ENCODE measurements around the gene RRAS2.

DNA sequence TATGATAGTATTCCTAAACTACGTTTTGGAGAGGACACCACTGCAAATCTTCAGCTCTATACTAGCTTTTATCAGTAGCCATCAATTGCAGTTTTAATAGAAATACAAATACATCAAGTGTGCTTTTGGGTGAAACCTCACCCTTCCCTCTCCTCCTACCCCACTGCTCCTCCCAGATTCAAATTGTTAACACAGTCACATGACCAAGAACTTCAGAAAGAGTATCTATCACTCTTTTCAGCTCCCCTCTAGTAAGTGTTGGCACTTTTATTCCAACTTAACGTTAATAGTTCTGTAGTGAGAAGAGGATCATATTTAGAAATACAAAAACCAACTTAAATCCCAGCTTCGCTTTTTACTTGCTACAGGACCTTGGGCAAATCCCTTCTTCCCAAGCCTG is 17.0 kb downstream of the RRAS2 start:
- TF ChIP-seq, protein P1, sequence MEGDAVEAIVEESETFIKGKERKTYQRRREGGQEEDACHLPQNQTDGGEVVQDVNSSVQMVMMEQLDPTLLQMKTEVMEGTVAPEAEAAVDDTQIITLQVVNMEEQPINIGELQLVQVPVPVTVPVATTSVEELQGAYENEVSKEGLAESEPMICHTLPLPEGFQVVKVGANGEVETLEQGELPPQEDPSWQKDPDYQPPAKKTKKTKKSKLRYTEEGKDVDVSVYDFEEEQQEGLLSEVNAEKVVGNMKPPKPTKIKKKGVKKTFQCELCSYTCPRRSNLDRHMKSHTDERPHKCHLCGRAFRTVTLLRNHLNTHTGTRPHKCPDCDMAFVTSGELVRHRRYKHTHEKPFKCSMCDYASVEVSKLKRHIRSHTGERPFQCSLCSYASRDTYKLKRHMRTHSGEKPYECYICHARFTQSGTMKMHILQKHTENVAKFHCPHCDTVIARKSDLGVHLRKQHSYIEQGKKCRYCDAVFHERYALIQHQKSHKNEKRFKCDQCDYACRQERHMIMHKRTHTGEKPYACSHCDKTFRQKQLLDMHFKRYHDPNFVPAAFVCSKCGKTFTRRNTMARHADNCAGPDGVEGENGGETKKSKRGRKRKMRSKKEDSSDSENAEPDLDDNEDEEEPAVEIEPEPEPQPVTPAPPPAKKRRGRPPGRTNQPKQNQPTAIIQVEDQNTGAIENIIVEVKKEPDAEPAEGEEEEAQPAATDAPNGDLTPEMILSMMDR (IDR thresholded peaks at IDR 0.05; ENCODE audit: insufficient read depth, low read depth, low read length), result no peak
- no peak for TF ChIP-seq EZH2 (IDR thresholded peaks at IDR 0.05; ENCODE audit: insufficient read depth, low read length)

Data from astrocyte (in vitro differentiated cells and primary cell).